ENCODE data around the gene TC2N. TPM values are rescaled to one million over a fixed set of nuclear protein-coding genes. Genes with fewer than 3 reads are reported as not detected.

The TC2N gene
- total RNA-seq, 4 donors from 2014 or later: 28.0 to 61.7 (median 33.4) TPM

- no peaks in the 10 kb centered on the region for H3K4me1 ChIP-seq
- peaks cover 11% of the 10 kb centered on the region for H3K36me3 ChIP-seq
- H3K27me3 ChIP-seq: no peaks in the 10 kb centered on the region
- no peak overlapping the region for H3K4me3 ChIP-seq
- no peak for DNase-seq (ENCODE audit: low spot score in 2 of 2)
- TF ChIP-seq POLR2AphosphoS5 (IDR thresholded peaks at IDR 0.05) (no peak), POLR2A (IDR thresholded peaks at IDR 0.05) (no peak), EP300 (IDR thresholded peaks at IDR 0.05) (no peak)
- TF ChIP-seq, protein P1, sequence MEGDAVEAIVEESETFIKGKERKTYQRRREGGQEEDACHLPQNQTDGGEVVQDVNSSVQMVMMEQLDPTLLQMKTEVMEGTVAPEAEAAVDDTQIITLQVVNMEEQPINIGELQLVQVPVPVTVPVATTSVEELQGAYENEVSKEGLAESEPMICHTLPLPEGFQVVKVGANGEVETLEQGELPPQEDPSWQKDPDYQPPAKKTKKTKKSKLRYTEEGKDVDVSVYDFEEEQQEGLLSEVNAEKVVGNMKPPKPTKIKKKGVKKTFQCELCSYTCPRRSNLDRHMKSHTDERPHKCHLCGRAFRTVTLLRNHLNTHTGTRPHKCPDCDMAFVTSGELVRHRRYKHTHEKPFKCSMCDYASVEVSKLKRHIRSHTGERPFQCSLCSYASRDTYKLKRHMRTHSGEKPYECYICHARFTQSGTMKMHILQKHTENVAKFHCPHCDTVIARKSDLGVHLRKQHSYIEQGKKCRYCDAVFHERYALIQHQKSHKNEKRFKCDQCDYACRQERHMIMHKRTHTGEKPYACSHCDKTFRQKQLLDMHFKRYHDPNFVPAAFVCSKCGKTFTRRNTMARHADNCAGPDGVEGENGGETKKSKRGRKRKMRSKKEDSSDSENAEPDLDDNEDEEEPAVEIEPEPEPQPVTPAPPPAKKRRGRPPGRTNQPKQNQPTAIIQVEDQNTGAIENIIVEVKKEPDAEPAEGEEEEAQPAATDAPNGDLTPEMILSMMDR (IDR thresholded peaks at IDR 0.05): no peak
- H3K27ac ChIP-seq: no peak overlapping the region
- H3K9me3 ChIP-seq: no peaks in the 10 kb centered on the region
- WGBS: 70% methylated on average over 6 of the region's 6 CpGs
These were observed 633 bp downstream of the TC2N start for GRCh38 chr14:91866511-91867295.

GRCh38 chr14:91866061-91866460 lies 1.3 kb downstream of the TC2N start:
- H3K27me3 ChIP-seq: no peaks in the 10 kb centered on the region
- no peak for DNase-seq (ENCODE audit: low spot score in 2 of 2)
- H3K36me3 ChIP-seq: peaks cover 11% of the 10 kb centered on the region
- no peak overlapping the region for H3K4me3 ChIP-seq
- WGBS: 38% methylated on average over 2 of the region's 2 CpGs
- TF ChIP-seq, protein P1 (IDR thresholded peaks at IDR 0.05): no peak
- TF ChIP-seq POLR2AphosphoS5 (IDR thresholded peaks at IDR 0.05) (no peak), EP300 (IDR thresholded peaks at IDR 0.05) (no peak), POLR2A (IDR thresholded peaks at IDR 0.05) (no peak)
- H3K27ac ChIP-seq: no peak overlapping the region
- H3K9me3 ChIP-seq: no peaks in the 10 kb centered on the region
- H3K4me1 ChIP-seq: no peaks in the 10 kb centered on the region

DNA sequence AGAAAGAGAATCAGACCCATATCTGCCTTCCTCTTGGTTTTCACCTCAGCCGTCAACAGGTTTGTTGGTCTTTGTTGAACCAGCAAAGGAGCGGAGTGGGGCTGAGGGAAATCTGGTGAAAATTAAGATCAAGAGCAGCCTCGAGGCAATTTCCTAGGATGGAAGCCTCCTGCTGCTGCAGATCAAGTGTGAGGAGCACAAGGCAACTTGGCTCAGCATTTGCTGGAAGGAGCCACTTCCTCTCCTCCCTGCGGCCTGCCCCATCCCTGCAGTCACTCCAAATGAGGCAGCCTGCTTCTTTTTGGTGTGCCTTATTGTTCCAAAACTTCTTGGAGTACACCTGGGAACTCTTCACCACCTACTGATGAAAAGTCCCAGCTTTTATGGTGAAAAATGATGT lies 4.9 kb downstream of the TC2N start:
- TF ChIP-seq, protein P1 (IDR thresholded peaks at IDR 0.05): no peak
- no peak for TF ChIP-seq POLR2A (IDR thresholded peaks at IDR 0.05)
- no peak for TF ChIP-seq POLR2AphosphoS5 (IDR thresholded peaks at IDR 0.05)
- no peak for TF ChIP-seq EP300 (IDR thresholded peaks at IDR 0.05)
- Histone ChIP-seq H3K27me3 (no peaks in the 10 kb centered on the region), H3K27ac (no peak overlapping the region), H3K36me3 (no peaks in the 10 kb centered on the region), H3K4me1 (peaks cover 7% of the 10 kb centered on the region), H3K9me3 (no peaks in the 10 kb centered on the region), H3K4me3 (no peak overlapping the region)
- WGBS: 76% methylated on average over 4 of the region's 4 CpGs
- DNase-seq (ENCODE audit: low spot score in 2 of 2): no peak

- H3K27me3 ChIP-seq: no peaks in the 10 kb centered on the region
- WGBS: 85% methylated on average over 2 of the region's 2 CpGs
- H3K36me3 ChIP-seq: no peaks in the 10 kb centered on the region
- no peak for DNase-seq (ENCODE audit: low spot score in 2 of 2)
- no peaks in the 10 kb centered on the region for H3K9me3 ChIP-seq
- peaks cover 7% of the 10 kb centered on the region for H3K4me1 ChIP-seq
- no peak overlapping the region for H3K4me3 ChIP-seq
- no peak overlapping the region for H3K27ac ChIP-seq
- TF ChIP-seq EP300 (IDR thresholded peaks at IDR 0.05) (no peak), POLR2A (IDR thresholded peaks at IDR 0.05) (no peak), POLR2AphosphoS5 (IDR thresholded peaks at IDR 0.05) (no peak)
- TF ChIP-seq, protein P1 (IDR thresholded peaks at IDR 0.05): no peak
These were observed 6.2 kb downstream of the TC2N start for GRCh38 chr14:91861091-91861490.

GRCh38 chr14:91860238-91860637 lies 7.1 kb downstream of the TC2N start:
- TF ChIP-seq, protein P1 (IDR thresholded peaks at IDR 0.05): no peak
- no peak for TF ChIP-seq POLR2AphosphoS5 (IDR thresholded peaks at IDR 0.05)
- TF ChIP-seq POLR2A (IDR thresholded peaks at IDR 0.05): no peak
- no peak for TF ChIP-seq EP300 (IDR thresholded peaks at IDR 0.05)
- no peaks in the 10 kb centered on the region for H3K27me3 ChIP-seq
- H3K9me3 ChIP-seq: no peaks in the 10 kb centered on the region
- no peak overlapping the region for H3K27ac ChIP-seq
- H3K4me3 ChIP-seq: no peak overlapping the region
- H3K36me3 ChIP-seq: no peaks in the 10 kb centered on the region
- H3K4me1 ChIP-seq: peaks cover 7% of the 10 kb centered on the region
- DNase-seq (ENCODE audit: low spot score in 2 of 2): no peak
